Esophagus mucosa (tissue), 1 donor: Measurements from ENCODE around the gene KCNK1. TPM values are rescaled to one million over a fixed set of nuclear protein-coding genes. Genes with fewer than 3 reads are reported as not detected.
"Not testable (repeated sequence)": the region's sequence is repeated elsewhere in the genome, so short reads cannot be mapped to it uniquely, and the experiment has no call there.

Source experiments
- ATAC-seq: fragments of 200-7000 bp; cut with Tn5 transposase; one replicate; pipeline ENCODE4 v1.9.1; 2020
- total RNA-seq: library from RNA; stranded (reverse); gene quantifications from one replicate; pipeline ENCODE4 v1.2.4, GENCODE V29; 2023
- donor health status: DM: yes; HTN: yes; CAD: no.

The KCNK1 gene
- total RNA-seq, 1 donor from 2014 or later, result 21.9 TPM

DNA sequence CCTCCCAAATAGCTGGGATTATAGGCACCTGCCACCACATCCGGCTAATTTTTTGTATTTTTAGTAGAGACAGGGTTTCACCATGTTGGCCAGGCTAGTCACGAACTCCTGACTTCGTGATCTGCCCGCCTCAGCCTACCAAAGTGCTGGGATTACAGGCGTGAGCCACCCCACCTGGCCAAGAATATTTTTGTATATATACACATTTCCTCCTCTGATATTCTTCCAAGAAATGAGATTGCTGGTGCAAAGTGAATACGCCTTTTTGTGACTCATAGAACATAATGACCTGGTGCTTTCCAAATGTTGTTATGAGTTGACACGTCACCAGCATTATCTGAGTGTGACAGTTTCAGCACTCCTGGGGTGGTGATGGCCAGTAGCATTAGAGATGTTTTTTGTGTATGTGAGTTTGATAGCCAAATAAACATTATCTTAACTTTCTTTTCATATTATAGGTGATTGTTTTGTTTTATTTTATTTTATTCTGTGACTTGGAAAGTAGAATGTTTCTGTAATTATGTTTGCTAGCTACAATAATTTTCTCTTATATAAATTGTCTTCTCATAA, 54.9 kb downstream of the KCNK1 start:
- peak; percentile 97 for ATAC-seq

- not testable (repeated sequence) for ATAC-seq
Observed at GRCh38 chr1:233670363-233670762, 56.5 kb downstream of the KCNK1 start.

- no peak for ATAC-seq
Observed at GRCh38 chr1:233671286-233671685, 57.4 kb downstream of the KCNK1 start.

- no peak for ATAC-seq
Observed at GRCh38 chr1:233672732-233673131, 58.8 kb downstream of the KCNK1 start.

DNA sequence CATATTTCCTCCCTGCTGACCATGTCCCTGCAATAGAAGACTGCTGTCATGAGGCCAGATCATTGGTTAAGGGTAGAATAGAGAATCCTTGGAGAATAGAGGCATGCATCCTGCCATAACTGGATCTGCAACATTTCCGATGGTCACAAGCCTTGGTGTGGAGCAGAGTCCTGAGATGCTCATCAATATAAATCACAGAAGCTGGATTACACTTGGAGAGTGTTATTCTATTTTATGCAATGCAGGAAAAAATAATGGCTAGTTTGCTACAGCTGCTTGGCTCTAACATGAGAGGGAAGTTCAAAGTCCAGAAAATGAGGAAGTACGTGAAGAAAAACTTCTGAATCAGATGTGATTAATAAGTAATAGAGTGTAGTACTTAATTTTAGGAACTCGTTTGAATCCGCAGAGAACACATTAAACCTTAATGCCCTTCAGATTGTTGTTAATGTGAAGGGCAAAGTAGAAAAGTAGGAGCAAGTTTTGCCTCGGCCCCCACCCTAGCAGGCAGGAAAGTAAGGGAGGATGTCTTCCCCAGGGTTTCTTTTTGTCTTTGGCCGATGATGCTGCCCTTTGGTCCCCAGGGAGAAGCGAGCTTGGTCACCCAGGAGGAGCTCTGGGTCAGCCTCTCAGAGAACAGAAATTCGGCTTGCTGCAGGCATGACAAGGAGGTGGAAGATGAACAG, 59.5 kb downstream of the KCNK1 start:
- no peak for ATAC-seq

GRCh38 chr1:233673947-233674431, 60.1 kb downstream of the KCNK1 start:
- no peak for ATAC-seq

GRCh38 chr1:233675446-233675845, 61.5 kb downstream of the KCNK1 start:
- ATAC-seq, result no peak

DNA sequence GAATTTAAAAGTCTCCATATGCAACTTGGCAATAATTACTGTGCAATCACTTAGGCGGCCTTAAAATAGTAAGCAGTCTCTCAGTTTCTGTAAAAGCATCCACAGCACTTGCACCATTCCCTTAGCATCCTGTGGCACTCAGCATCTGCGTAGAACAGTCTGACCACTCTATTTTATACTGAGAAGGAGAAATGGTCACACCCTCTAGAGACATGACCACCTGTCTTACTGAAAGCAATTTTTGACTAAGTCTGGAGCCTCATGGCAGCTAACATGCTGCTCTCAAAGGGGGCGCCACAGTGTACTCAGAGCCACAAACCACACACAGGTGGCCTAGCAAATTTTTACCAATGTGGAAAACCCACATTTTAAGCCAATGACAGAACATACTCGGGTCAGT, 62.0 kb downstream of the KCNK1 start:
- ATAC-seq, result no peak

DNA sequence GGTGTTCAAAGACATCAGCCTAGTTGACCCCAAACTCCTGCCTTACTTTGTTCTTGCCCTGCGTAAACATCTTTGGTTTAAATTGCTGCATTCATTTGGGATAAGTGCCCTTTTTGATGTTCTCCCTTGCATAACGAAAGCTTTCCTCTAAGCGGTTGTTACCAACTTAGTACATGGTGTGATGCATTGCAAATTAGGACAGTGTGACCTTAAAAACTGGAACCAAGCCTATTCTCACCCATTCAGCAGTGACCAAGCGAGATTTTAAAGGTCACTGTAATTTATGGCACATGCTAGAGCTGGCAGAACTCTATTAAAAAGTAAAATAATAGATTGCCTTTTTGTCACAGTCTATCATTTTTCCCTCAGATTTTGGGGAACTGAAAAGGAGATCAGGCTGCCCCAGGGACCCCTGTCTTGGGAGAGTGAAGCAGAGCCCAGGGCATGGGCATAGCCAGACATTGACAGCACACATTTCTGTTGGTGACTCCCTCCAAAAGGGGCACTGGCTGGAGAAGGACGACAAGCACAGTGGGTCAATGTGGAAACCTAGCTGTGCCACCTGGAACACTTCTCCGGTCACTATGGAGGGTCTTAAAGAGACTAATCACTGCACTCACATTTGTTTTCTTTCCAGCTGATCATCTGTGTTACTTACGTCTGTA, 63.9 kb downstream of the KCNK1 start:
- no peak for ATAC-seq

- ATAC-seq, result no peak
Observed at GRCh38 chr1:233679030-233679429, 65.1 kb downstream of the KCNK1 start.

DNA sequence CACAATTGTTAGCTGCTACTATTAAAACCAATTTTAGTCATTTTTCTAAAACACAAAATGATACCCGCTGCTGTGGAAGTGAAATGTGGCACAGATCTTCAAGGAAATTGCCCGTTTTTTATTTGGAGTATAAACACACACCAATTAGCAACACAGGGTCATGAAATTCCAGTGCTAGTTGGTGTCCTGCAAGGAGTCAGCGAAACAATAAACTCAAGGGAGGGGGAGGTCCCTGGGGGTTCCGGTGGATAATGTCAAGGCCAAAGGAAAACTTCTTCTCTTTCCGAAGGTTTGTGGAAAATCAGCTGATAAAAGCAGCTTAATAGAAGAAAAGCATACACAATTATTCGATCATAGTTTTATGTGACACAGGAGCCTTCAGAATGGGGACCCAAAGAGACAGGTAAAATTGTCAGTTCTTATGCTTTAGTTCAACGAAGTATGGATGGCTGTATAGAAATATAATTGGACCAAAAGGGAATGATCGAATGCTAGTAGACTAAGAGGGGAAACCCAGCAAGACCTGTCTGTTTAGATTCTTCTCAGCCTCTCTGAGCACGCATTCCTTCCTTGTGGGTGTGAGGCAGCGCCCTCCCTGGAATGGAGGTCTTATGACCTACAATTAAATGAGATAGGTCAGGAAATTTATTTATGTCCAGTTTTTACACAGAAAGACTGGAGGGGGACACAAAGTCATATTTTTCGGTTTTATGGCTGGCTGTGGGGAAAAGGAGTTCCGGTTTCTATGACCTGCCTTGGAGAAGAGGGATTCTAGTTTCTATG, 65.9 kb downstream of the KCNK1 start:
- peak; percentile 31 for ATAC-seq

- ATAC-seq, result no peak
Observed at GRCh38 chr1:233681285-233681684, 67.4 kb downstream of the KCNK1 start.

- not testable (repeated sequence) for ATAC-seq
Observed at GRCh38 chr1:233686653-233687052, 72.7 kb downstream of the KCNK1 start.

- ATAC-seq, result peak; percentile 78
Observed at GRCh38 chr1:233689017-233689747, 75.3 kb downstream of the KCNK1 start.

GRCh38 chr1:233689748-233690254, 75.9 kb downstream of the KCNK1 start:
- peak; percentile 8 for ATAC-seq

GRCh38 chr1:233695901-233696300, 82.0 kb downstream of the KCNK1 start:
- no peak for ATAC-seq

- no peak for ATAC-seq
Observed at GRCh38 chr1:233700338-233700737, 86.4 kb downstream of the KCNK1 start.

- ATAC-seq, result peak; percentile 30
Observed at GRCh38 chr1:233704170-233704897, 90.4 kb downstream of the KCNK1 start.

- ATAC-seq, result peak; percentile 63
Observed at GRCh38 chr1:233704898-233705723, 91.2 kb downstream of the KCNK1 start.

GRCh38 chr1:233707153-233707879, 93.4 kb downstream of the KCNK1 start:
- ATAC-seq, result peak; percentile 97
